GM19372 (cell line): Measurements from ENCODE around the gene GABRA4.

Experiments
- ATAC-seq: cut with Tn5 transposase; IDR thresholded peaks from one replicate; pipeline ENCODE4 v1.9.1; 2021; ENCODE audit warnings: mild to moderate bottlenecking, low read depth, moderate library complexity; ENCODE audit not compliant: unreplicated experiment

Gene GABRA4

DNA sequence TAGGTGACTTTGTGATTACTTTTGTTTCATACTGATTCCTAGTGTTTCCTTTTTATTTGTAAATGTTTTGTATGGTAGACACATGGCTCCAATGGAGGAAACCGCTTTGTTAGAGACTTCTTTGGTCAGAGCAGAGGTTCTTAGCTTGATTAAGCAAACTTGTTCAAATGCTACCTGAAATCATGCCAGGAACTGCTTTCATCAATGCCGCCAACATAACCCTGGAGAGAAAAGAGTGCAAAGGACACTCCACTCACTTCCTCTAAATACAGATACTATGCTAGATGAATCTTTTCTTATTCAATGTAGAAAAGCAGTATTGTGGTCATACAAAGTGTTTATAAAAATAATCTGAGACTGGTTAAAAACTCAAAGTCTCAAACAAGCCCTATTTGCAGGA lies 58.7 kb downstream of the GABRA4 start:
- ATAC-seq = no peak

DNA sequence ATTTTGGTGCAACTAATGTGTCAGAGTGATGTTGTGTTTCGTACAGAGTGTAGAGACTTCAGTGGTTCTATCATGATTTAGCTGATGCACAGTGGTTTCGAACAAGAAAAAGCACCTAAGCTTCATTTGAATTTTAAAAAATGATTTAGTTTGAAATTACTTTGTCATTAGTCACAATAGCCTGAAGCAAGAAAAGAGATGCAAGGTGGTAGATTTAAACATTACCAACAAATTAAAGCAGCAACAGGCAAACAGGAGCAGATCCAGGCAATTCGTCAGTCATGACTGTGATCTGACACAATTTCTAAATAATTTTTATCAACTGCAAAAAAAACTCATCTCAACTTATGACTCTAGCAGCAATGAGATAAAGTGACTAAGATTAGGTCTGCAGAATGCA lies 59.7 kb downstream of the GABRA4 start:
- no peak for ATAC-seq

DNA sequence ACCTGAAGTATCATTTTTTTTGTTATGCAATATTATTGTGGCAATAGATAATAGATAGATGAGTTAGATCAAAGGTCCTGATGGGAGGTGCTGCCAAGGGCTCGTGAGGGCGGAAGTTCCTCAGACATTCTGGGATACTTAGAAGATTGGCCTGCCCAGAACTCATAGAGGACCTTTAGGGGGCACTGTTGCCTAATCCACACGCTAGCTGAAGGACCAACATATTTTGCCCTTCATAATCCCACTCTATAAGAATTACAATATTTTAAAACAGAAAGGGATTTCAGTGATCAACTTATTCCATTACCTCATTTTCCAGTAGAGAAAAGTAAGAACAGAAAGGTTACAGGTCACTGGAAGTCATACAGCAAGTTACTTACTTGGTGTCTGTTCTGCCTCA lies 61.4 kb downstream of the GABRA4 start:
- ATAC-seq = peak; percentile 83

DNA sequence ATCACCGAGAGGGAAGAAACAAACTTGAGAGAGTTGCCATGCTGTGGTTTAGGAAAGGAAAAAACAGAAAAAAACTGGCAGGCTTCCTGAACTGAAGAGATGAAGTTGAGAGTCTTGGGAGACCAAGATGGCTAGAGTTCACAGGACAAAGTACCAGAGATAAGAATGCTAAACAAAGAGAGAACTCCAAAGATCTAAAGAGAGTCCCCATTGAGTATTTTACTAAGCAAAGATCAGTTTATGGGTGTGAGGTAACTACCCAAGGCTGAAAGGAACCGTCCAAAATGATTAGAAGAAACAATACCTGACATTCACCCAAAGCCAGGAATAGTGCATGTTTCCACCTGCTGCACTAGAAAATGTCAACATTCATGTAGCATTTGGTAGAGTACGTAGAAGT lies 62.5 kb downstream of the GABRA4 start:
- no peak for ATAC-seq

DNA sequence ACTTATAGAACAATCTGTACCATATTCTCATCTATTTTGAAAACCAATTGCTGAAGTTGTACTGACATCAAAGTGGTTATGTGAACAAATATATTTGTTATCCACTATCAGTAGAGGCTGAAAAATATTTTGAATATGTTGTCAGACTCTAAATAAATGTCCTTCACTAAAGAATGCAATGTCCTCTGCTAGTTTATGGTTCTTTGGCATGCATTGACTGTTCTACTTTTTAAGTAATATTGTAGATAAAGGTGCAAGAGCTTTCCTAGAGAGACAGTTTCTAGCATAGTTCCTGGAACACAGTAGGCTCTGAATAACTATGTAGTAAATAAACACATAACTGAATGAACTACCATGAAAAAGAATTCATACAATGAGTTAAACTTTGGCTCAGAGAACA lies 66.2 kb downstream of the GABRA4 start:
- no peak for ATAC-seq

DNA sequence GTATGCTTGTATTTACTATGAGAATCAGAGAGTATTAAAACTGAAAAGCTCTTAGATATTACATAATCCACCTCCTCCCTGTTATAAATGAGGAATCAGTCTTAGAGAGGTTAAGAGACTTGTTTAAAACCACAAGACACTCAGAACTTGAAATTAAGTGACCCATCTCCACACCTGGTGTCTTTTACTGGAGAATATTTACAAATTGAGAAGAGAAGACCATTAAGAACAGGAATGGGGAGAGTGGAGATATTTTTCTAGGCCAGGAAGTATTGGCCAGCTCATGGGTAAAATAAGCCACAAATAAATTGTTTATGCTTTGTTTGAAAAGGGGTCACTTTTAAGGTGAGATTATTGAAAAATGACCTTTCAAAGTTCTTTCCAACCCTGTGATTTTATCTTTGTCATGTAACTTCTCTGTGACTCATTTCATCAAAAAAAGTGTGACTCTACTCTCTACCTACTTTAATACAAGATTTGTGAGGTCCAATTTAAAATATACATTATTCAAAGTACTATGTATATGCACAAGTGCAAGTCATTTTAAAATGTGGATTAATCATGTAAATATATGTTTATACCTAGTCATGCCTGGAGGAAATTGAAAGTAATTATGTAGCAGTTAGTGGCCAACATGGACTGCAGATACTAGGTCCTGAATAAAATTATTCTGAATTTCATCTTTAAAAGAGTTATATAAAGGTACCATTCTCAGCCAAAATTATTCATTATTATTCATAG lies 68.4 kb downstream of the GABRA4 start:
- ATAC-seq = no peak

DNA sequence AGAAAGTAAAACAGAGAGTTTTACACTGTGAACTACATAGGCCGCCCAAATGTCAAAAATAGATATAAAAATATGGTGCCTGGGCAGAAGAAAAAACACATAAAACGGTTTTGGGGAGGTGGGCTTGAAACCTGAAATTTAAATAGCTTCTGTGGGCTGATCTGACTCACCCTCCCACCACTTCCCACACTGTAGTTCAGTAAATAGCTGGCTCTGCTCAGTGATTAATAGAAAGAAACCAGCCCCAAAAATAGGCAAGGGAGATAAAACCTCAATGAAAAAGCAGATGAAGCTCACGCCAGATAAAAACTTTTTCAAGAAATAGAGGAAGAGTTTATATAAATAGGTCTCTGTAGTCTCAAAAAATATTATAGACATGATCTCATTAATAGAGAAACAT lies 71.2 kb downstream of the GABRA4 start:
- ATAC-seq = no peak

DNA sequence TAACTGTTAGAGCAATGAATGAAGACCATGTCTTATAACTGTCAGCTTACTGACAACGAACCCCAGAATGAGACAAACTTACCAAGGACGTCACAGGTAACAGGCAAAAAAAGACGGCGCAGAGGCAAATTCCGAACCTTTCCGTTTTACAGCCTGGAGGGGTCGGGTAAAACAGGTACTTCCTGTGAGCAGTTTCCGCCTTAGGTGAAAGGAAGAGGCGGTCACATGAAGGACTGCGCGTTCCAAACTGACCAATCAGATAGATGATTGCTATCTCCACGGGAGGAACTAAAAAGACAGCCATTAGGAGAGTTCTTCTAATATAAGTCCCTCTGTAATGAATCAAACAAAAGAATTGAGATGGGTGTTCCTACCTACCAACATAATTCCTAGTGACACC lies 84.3 kb downstream of the GABRA4 start, which contains the start of gene COX7B2:
Gene COX7B2, minus strand, starts transcription at position 168 of the 400 bp plus-strand sequence. CDS start 174,053 bp downstream, outside the sequence.
- ATAC-seq = no peak

DNA sequence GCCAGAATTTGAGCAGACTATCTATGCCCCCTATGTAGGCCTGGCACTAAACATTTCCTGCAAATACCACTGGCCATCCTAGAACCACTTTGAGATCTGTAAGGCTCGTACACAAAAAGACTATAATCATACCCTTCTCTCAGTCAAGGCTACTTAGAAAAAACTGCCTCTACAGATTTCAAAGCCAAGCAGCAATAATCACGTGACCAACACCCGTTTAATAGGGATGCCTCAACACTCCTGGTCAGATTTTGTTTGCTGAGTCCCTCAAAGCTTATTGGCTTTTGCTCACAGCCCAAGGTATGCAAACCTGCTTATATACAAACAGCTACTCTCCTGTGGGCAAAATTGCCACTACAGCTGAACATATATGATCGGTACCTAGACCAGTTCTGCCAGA lies 85.2 kb downstream of the GABRA4 start:
- no peak for ATAC-seq

DNA sequence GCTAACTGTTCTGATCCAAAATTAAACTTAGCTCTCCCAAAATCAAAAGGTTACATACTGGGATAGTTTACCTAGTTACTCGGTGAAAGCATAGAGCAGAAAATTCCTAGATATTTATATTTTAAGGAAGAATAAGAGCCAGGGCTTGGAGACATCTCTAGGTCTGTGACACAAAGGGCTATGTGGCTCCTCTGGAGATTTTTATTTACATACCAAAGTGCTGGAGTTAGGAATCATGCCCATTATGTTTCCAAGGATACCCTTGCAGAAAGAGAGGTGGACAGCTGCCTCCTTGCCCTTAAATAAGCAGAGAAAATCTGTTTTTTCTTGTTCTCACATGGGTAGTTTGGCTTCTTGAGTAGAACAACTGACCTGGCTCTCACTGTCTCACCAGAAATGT lies 93.3 kb downstream of the GABRA4 start:
- no peak for ATAC-seq

DNA sequence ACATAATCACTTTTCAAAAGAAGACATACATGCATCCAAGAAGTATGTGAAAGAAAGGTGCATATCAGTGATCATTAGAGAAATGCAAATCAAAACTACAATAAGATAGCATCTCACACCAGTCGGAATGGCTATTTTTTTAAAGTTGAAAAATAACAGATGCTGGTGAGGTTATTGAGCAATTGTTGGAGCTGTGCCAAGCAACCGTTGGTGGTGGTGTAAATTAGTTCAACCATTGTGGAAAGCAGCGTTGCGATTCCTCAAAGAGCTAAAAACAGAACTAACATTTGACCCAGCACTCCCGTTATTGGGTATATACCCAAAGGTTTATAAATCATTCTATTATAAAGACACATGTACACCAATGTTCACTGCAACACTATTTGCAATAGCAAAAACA lies 98.6 kb downstream of the GABRA4 start:
- ATAC-seq = no peak

DNA sequence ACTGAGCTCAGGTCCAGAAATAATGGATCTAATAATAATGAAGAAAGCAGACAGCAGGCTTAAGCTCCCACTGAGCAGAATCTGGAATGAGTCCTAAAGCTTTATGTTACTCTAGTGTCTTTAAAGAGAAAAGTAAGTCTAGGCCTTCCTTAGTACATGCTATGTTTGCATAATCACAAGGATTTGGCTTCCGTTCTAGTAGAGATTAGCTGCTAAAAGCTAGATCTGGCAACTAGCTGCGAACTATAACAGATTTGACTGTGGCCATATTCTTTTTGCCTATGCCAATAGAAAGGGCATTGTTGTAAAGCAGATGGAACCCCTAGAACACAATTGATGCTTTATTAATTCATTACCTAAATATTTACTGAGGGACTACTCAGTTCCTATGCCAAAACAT lies 103.3 kb downstream of the GABRA4 start:
- no peak for ATAC-seq

DNA sequence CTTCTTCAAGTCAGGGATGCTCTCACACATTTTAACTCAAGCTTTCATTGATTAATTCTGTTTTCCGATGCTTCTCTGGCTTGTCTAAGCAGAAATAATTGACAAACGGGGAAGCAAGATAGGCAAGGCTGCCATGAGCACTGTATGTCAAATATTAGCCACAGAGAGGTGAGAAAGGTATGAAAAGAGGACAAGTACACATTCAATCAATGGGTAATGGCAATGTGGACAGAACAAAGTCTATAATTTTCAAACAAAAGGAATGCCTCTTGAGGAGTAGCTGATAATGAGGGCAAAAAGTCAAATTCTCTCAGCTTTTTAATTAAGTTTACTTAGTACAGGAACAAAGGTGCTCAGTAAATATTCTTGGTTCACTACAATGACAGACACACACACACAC lies 104.0 kb downstream of the GABRA4 start:
- ATAC-seq = no peak

DNA sequence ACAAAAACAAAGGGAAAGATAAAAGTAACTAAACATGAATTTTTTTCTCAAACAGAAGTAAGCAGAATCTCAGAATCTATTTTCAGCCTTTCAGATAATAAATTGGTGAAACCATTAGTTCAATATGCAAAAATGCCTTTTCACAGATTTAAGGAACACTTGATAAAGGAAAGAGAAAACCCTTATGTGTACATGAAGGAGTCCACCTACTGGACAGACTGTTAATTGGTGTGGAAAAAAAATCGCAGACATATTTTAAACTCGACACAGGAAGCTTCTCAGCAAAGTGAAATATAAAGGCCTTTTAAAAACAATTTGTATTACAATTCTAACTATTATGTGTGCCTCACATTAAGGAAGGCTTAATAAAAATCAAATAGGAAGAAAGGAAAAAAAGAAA lies 106.7 kb downstream of the GABRA4 start:
- ATAC-seq = no peak

DNA sequence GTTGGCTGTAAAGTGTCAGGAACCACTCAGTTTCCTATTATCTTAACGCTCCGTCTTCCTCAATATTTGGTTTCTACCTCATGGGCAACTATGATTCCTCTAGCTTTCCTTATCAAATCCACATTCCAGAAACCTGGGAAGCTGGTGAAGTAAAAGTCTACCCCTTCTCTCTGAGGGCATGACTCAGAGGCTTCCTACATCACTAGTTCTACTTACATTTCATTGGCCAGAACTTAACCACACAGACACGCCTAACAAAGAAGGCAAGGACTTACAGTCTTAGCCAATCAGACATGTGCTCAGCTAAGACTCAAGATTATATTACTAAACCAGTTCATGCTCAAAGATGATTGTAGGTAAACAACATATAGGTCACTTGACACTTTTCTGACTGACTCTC lies 114.7 kb downstream of the GABRA4 start:
- ATAC-seq = no peak

DNA sequence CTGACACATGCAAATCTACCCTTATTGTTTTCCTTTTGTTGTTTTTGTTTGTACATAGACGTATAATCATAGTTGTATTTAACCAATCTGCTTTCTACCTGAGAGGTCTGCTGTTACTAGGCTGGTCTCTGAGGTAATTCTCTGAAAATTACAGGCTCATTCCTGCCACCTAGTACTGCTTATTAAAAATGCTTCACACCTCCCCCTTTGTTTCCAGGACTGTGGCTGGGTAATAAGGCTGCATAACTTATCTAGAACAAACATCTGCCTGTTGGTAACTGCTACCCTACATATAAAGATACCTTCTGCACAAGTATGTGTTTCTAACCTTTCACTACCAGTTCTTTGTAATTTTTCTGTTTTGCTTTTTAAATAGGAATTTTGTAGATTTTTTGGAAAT lies 118.6 kb downstream of the GABRA4 start:
- ATAC-seq = no peak

DNA sequence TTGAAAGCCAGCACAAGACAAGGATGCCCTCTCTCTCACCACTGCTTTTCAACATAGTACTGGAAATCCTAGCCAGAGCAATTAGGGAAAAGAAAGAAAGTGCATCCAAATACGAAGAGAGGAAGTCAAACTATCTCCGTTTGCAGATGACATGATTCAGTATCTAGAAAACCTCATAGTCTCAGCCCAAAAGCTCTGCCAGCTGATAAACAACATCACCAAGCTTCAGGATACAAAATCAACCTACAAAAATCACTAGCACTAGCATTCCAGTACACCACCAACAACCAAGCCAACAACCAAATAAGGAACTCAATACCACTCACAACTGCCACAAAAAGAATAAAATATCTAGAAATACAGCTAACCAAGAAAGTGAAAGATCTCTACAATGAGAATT lies 123.0 kb downstream of the GABRA4 start:
- ATAC-seq = no peak
